GM12874 (cell line): ENCODE measurements around the gene CSK.

Experiments
- CTCF ChIP-seq: IDR thresholded peaks from 2 replicates; pipeline ENCODE4 v1.5.1; 2011; ENCODE audit warnings: low read depth, mild to moderate bottlenecking, control low read depth, low read length, moderate library complexity; ENCODE audit not compliant: insufficient read depth

CSK gene

GRCh38 chr15:74779162-74779648, 2.7 kb upstream of the CSK start:
- TF ChIP-seq CTCF = no peak

- no peak for TF ChIP-seq CTCF
Measured at GRCh38 chr15:74780523-74781430, 1.1 kb upstream of the CSK start.

GRCh38 chr15:74782259-74783071, 585 bp downstream of the CSK start:
- no peak for TF ChIP-seq CTCF

- no peak for TF ChIP-seq CTCF
Measured at GRCh38 chr15:74783072-74783807, 1.4 kb downstream of the CSK start.

GRCh38 chr15:74783808-74784175, 1.9 kb downstream of the CSK start:
- no peak for TF ChIP-seq CTCF

GRCh38 chr15:74784426-74785193, 2.7 kb downstream of the CSK start:
- peak; percentile 34 for TF ChIP-seq CTCF
